ENCODE results near the gene FNDC8. TPM values are rescaled to one million over a fixed set of nuclear protein-coding genes. Genes with fewer than 3 reads are reported as not detected.
A peak's percentile ranks its signal among the peaks of the same experiment; 100 is the strongest.

The FNDC8 gene
- polyA plus RNA-seq, 1 experiment, result not detected

GRCh38 chr17:35166526-35166925, 45.1 kb downstream of the FNDC8 start:
- DNase-seq (ENCODE audit: low read depth, low spot score), result no peak
- no peak overlapping the region for H3K4me3 ChIP-seq (ENCODE audit: low read depth, low read length)
- H3K9me3 ChIP-seq (ENCODE audit: control insufficient read depth, insufficient read depth, low read length), result no peaks in the 10 kb centered on the region
- POLR2A ChIA-PET, result no interaction called here
- H3K27me3 ChIP-seq (ENCODE audit: control insufficient read depth, insufficient read depth, low read length), result peaks cover 2% of the 10 kb centered on the region
- no peak for TF ChIP-seq CTCF (IDR thresholded peaks at IDR 0.05; ENCODE audit: low read depth, low read length)
- CTCF ChIA-PET, result interaction anchor here (0.7 to 1.8 kb wide), 4 partner anchors 23 to 413 kb away, joined by 3 to 7 read pairs (median 5); no protein-coding TSS in a partner anchor
- H3K27ac ChIP-seq (ENCODE audit: low read depth, low read length), result no peak overlapping the region

DNA sequence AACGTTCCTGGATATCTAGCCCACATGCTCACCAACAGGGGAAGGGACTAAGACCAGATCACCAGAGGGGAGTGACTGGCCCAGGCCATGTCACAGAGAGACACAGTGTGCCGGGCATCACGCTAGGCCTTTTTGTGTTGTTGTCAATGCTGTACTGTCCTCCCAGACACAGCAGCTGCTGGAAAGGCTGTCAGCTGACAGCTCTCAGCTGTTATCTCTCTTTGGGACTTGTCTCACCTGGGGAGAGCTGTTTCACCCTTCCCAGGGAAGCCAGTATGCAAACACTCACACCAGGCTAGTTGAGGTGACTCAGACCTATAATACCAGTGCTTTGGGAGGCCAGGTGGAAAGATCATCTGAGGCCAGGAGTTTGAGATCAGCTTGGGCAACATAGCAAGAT, 45.6 kb downstream of the FNDC8 start:
- POLR2A ChIA-PET, result no interaction called here
- DNase-seq (ENCODE audit: low read depth, low spot score), result no peak
- CTCF ChIA-PET, result interaction anchor here (0.7 to 1.8 kb wide), 2 partner anchors 366 to 372 kb away, joined by 3 to 7 read pairs; no protein-coding TSS in a partner anchor
- Histone ChIP-seq H3K27ac (ENCODE audit: low read depth, low read length) (no peak overlapping the region), H3K27me3 (ENCODE audit: control insufficient read depth, insufficient read depth, low read length) (no peaks in the 10 kb centered on the region), H3K9me3 (ENCODE audit: control insufficient read depth, insufficient read depth, low read length) (no peaks in the 10 kb centered on the region), H3K4me3 (ENCODE audit: low read depth, low read length) (no peak overlapping the region)
- no peak for TF ChIP-seq CTCF (IDR thresholded peaks at IDR 0.05; ENCODE audit: low read depth, low read length)

- no peak for TF ChIP-seq CTCF (IDR thresholded peaks at IDR 0.05; ENCODE audit: low read depth, low read length)
- POLR2A ChIA-PET, result interaction anchor here (0.7 kb wide), 1 partner anchor 206 kb away, joined by 5 read pairs; the partner anchor contains the start of gene SLFN11
- Histone ChIP-seq H3K4me3 (ENCODE audit: low read depth, low read length) (no peak overlapping the region), H3K9me3 (ENCODE audit: control insufficient read depth, insufficient read depth, low read length) (no peaks in the 10 kb centered on the region), H3K27me3 (ENCODE audit: control insufficient read depth, insufficient read depth, low read length) (no peaks in the 10 kb centered on the region), H3K27ac (ENCODE audit: low read depth, low read length) (no peak overlapping the region)
- DNase-seq (ENCODE audit: low read depth, low spot score), result no peak
- CTCF ChIA-PET, result interaction anchor here (0.7 to 1.8 kb wide), 3 partner anchors 365 to 371 kb away, joined by 3 to 7 read pairs (median 3); no protein-coding TSS in a partner anchor
These were observed 46.3 kb downstream of the FNDC8 start for GRCh38 chr17:35167666-35168065.

- POLR2A ChIA-PET, result no interaction called here
- Histone ChIP-seq H3K4me3 (ENCODE audit: low read depth, low read length) (no peak overlapping the region), H3K27ac (ENCODE audit: low read depth, low read length) (no peak overlapping the region), H3K27me3 (ENCODE audit: control insufficient read depth, insufficient read depth, low read length) (no peaks in the 10 kb centered on the region), H3K9me3 (ENCODE audit: control insufficient read depth, insufficient read depth, low read length) (no peaks in the 10 kb centered on the region)
- CTCF ChIA-PET, result interaction anchor here (0.6 to 1.9 kb wide), 6 partner anchors 28 to 421 kb away, joined by 3 to 13 read pairs (median 8); partner anchors contain the start of gene SLFN12L
- no peak for DNase-seq (ENCODE audit: low read depth, low spot score)
- no peak for TF ChIP-seq CTCF (IDR thresholded peaks at IDR 0.05; ENCODE audit: low read depth, low read length)
These were observed 48.5 kb downstream of the FNDC8 start for GRCh38 chr17:35169835-35170363.

- H3K27me3 ChIP-seq (ENCODE audit: control insufficient read depth, insufficient read depth, low read length), result no peaks in the 10 kb centered on the region
- no peaks in the 10 kb centered on the region for H3K9me3 ChIP-seq (ENCODE audit: control insufficient read depth, insufficient read depth, low read length)
- no peak for DNase-seq (ENCODE audit: low read depth, low spot score)
- ChIA-PET POLR2A (no interaction called here), CTCF (interaction anchor here (0.7 to 1.9 kb wide), 8 partner anchors 30 to 406 kb away, joined by 3 to 13 read pairs (median 6); partner anchors contain the start of gene SLFN12L)
- H3K27ac ChIP-seq (ENCODE audit: low read depth, low read length), result no peak overlapping the region
- no peak overlapping the region for H3K4me3 ChIP-seq (ENCODE audit: low read depth, low read length)
- TF ChIP-seq CTCF (IDR thresholded peaks at IDR 0.05; ENCODE audit: low read depth, low read length), result peak; percentile 27
These were observed 49.8 kb downstream of the FNDC8 start for GRCh38 chr17:35170968-35171771.

Data from AG04450 (cell line).